Measurements from ENCODE around the gene TAMALIN.
"Not testable (repeated sequence)": the region's sequence is repeated elsewhere in the genome, so short reads cannot be mapped to it uniquely, and the experiment has no call there.

Gene TAMALIN

GRCh38 chr12:52006726-52007157 lies at the start of gene TAMALIN:
Gene TAMALIN (plus strand): TSS chr12:52006946. CDS start chr12:52007020, 74 bp downstream.
- DNase-seq: peak; percentile 70

- no peak for DNase-seq
Observed at GRCh38 chr12:51958542-51958941, 48.2 kb upstream of the TAMALIN start.

- DNase-seq: no peak
Observed at GRCh38 chr12:51959211-51959610, 47.5 kb upstream of the TAMALIN start.

DNA sequence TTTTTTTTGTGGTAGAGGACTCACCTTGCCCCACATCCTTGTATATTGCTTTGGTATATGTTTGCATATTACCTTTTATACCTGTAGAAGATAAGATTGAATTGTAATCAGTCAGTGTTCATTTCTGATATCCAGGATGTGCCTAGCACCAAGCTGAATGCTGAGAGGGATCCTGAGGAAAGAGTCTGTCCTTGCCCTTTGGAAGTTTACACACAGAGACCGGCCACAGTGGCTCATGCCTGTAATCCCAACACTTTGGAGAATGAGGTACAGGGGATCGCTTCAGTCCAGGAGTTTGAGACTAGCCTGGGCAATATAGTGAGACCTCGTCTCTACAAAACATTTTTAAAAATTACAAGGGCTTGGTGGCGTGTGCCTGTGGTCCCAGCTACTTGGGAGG lies 46.8 kb upstream of the TAMALIN start:
- no peak for DNase-seq

- DNase-seq: no peak
Observed at GRCh38 chr12:51960488-51960887, 46.3 kb upstream of the TAMALIN start.

- no peak for DNase-seq
Observed at GRCh38 chr12:51960890-51961289, 45.9 kb upstream of the TAMALIN start.

DNA sequence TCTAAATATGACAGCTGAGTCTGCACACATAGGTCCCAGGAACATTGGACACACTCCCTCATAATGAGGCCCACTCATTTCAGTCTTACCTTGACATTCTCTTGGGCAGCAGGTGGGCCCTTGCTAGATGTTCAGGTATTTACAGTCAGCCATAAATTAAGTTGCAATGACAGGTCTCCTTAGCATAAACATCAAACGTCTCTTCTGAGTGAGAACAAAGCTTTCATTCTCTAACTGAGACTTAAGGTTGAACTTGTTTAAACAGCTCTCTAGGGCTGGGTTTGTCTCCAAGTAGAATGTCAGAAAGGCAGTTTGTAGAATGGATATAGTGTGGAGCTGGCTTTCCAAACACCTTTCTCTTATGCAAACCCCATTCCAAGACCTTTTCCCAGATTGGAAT lies 44.9 kb upstream of the TAMALIN start:
- no peak for DNase-seq

DNA sequence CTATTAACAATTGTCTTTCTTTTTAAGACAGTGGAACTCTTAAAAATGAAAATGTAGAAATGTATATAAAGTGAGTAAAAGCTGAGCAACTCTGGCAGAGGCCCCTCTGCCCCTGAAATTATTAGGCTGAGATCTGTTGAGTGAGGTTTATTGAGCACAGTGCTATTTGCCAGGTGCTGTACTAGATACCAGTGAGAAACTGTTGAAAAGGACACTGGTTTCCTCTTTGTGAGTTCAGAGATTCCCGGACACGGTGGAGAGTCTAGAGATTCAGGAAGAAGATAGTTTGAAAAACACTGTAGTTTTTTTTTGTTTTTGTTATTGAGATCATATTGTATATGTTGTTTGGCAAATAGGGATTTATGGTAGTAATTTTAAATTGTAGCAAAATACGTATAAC lies 44.0 kb upstream of the TAMALIN start:
- DNase-seq: no peak

DNA sequence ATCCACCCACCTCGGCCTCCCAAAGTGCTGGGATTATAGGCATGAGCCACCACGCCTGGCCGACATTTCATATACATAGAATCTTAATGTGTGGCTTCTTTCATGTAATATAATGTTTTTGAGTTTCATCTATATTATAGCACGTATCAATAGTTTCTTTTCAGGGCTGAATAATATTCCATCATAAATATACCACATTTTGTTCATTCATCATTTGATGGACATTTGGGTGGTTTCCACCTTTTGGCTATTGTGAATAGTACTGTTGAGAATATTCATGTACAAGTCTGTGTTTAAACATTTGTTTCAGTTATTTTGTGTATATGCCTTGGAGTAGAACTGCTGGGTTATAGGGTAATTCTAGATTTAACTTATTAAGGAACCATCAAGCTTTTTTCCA lies 43.3 kb upstream of the TAMALIN start:
- no peak for DNase-seq

DNA sequence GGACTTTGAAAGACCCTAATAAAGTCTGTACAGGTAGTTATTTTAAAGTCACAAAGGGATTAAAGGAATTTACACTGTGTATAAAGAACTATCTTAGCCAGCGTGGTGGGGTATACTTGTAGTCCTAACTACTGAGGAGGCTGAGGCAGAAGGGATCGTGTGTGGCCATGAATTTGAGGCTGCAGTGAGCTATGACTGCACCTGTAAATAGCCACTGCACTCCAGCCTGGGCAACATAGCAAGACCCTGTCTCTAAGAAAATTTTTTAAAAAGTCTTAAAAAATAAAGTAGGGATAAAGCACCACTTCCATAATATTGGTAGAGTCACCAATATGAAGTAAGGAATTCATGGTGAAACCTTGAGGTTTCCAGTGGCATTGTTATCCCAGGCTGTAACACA lies 37.1 kb upstream of the TAMALIN start:
- no peak for DNase-seq

DNA sequence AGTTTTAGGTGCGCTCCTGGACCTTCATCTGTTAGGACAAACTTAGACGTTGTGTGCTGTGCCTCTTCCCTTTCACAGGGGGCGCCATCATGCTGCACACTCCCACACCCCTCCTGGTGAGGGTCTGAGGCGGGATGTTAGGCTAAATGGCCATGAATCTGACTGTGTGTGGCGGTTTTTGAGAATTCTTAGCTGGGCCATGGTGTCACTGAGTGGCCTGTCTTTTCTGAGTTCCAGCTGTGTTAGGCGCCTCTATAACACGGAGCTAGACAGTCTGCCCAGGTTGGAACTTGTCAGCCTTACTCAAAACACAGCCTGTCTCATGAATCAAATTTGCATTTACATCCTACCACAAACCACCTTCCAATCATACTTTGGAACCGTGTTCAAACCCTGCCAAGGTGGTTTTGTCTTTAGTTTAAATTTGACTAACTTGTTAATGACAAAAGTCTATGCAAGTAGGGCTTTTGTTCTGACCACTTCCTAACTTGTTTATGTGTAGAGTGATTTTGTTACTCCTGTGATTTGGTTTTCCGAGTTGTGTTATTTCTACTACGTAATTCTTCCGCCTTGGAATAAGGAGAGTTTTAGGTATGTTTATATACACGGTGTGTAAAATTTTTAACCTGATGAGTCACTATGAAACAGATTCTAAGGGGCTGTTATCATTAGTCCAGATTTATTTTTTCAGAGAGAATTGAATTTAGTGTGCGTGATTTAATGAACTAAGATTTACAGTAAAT lies 35.7 kb upstream of the TAMALIN start:
- DNase-seq: no peak

DNA sequence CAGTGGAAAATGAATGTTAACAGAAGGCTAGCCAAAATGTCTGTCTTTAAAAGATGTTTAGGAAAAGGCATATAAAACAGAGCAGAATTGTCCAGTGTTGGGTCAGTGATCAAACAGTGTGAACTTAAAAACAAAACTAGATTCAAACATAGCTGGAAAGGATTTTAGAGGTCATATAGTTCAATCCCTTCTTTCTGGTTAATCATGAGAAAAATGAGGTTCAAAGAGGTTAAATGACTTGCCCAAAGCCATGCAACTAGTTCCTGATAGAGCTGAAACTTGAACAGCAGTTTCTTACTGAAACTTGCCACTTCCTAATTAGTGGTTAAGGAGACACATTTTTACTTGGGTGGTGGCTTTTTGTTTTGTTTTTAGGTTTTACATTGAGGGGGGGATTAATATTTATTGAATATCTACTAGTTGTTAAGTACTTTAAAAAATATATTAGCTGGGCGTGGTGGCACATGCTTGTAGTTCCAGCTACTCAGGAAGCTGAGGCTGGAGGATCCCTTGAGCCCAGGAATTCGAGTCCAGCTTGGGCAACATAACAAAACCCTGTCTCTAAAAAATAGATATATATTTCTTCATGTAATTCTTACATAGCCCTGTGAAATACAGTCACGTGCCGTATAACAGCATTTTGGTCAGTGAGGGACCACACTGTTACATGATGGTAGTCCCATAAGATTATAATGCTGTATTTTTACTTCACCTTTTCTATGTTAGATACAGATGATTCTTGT lies 34.9 kb upstream of the TAMALIN start:
- no peak for DNase-seq

DNA sequence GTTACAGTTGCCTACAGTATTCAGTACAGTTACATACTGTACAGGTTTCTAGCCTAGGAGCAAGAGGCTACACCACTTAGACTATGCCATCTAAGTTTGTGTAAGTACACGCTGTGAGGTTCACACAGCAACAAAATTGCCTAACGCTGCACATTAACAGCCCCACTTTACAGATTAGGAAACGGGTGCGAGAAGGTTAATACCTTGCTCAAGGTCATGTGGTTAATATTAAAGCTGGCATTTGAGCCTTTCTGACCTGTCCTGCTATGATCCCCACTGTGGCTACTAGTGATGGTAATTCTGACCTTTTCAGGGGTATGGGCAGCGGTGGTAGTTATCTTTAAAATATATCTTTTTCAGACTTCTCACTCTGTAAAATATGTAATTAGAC lies 34.3 kb upstream of the TAMALIN start:
- DNase-seq: no peak

- no peak for DNase-seq
Observed at GRCh38 chr12:51972849-51973273, 33.9 kb upstream of the TAMALIN start.

GRCh38 chr12:51973560-51973959 lies 33.2 kb upstream of the TAMALIN start:
- no peak for DNase-seq

DNA sequence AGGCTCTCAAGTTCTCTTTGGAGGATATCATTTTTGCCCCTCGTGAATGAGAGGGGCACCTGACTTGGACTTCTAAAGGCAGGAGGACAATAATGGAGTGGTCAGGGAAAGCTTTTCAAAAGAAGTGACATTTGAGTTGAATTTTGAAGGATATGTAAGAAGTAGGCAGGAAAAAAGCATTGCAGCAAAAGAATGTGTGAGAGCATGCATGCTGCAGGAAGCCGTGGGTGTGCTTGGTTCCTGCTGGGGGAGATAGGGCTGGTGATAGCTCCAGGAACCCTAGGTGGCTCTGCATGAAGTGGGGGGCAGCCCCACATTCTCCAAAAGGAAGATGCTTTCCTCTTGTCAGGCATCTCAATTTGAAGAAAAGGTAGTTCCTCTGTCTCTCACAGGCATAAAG lies 32.1 kb upstream of the TAMALIN start:
- no peak for DNase-seq

DNA sequence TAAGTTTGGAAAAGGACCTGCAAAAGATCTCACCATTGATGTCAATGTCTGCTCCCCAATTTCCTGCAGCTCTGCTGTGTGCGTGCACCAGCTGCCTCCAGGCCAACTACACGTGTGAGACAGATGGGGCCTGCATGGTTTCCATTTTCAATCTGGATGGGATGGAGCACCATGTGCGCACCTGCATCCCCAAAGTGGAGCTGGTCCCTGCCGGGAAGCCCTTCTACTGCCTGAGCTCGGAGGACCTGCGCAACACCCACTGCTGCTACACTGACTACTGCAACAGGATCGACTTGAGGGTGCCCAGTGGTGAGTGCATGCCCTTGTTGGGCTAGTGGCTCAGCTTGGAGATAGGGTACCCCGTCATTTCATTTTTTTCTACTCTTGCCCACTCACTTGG lies 31.6 kb upstream of the TAMALIN start:
- DNase-seq: peak; percentile 12

DNA sequence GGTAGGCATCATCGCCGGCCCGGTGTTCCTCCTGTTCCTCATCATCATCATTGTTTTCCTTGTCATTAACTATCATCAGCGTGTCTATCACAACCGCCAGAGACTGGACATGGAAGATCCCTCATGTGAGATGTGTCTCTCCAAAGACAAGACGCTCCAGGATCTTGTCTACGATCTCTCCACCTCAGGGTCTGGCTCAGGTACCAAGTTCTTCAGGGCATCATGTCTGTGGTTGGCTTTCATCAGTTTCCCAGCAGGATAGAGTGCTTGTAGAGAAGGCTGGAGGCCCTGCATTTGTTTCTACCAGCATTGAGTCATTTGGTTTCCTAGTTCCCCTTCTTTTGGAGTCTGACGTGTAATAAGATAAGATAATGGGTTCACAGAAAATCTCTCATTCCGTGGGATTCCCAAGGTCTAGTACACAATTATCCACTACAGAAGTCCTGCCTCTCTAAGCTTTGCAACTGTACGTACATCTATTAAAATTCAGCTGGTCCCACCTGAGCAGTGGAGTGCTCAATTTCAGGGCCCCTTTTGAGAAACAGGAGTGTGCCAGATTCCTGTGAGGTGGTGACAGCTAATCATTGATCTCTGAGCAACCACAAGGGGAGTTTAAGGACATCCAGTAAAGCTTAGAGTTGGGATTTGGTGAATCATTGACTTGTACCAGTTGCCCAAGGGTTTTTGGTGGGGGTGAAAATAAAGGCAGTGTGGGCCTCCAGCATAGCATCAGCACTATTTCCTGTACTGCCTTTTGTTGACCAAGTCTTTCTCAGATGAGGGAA lies 30.2 kb upstream of the TAMALIN start:
- no peak for DNase-seq

- no peak for DNase-seq
Observed at GRCh38 chr12:51977320-51977753, 29.4 kb upstream of the TAMALIN start.

- not testable (repeated sequence) for DNase-seq
Observed at GRCh38 chr12:51979306-51979705, 27.4 kb upstream of the TAMALIN start.

DNA sequence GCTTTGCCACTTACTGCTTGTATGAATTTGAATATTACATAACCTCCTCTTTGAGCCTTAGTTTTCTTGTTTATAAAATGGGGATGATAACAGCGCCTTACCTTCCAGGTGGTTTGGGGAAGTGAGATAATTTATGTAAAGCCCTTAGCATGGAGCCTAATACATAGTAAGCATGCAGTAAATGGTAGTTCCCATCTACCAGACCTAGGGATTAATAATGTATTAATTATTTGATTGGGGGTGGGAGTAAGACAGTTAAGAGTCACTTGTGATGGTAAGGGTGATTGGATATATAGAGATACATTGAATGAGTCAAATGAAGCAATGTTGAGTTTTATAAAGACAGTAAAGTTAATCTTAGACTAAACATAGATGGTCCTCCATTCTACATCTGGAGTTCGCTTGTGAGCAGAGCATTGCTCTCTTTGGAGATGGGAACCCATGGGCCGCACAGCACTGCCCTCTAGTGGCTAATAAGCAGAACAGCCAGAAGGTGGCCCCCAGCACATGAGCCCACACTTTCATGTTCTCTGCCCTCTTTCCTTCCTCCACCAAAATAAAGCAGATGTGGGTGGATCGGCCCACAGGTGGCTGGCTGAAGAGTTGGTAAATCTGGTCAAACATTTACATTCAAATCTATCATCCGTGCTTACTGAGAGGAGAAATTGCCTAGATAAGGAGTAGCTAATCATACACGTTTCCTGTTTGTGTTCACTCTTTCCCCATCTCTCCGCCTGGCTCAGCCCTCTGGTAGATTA lies 26.5 kb upstream of the TAMALIN start:
- peak; percentile 32 for DNase-seq

DNA sequence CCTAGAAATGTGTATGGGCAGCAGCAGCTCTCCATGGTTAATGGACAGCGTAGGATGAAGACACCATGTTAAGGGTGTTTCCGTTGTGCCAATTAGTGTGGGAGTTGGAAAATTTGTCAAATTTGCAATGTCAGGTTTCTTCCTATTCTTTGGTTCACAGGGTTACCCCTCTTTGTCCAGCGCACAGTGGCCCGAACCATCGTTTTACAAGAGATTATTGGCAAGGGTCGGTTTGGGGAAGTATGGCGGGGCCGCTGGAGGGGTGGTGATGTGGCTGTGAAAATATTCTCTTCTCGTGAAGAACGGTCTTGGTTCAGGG lies 26.0 kb upstream of the TAMALIN start:
- no peak for DNase-seq

DNA sequence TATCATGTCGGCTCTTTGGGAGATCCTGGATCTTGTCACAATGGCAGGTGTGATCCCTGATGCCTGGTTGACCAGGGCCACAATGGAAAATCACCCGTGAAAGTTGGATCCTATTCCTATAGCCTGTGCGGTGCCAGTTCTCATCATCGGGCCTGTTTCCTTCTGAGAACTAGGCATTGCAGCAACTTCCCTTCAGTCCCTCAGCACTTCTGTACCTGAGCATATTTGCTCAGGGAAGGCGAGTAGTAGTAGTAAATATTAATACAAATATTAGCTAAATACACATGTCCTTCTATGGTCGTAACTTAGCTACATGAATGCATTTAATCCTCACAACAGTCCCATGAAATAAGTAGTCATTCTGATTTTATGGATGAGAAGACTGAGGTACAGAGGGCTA lies 22.1 kb upstream of the TAMALIN start:
- DNase-seq: no peak
